ENCODE measurements around the gene FKBP7.
"Not testable (repeated sequence)": the region's sequence is repeated elsewhere in the genome, so short reads cannot be mapped to it uniquely, and the experiment has no call there.

FKBP7 gene, protein sequence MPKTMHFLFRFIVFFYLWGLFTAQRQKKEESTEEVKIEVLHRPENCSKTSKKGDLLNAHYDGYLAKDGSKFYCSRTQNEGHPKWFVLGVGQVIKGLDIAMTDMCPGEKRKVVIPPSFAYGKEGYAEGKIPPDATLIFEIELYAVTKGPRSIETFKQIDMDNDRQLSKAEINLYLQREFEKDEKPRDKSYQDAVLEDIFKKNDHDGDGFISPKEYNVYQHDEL

GRCh38 chr2:178478439-178479274 is at the start of gene FKBP7:
Gene FKBP7, minus strand, starts transcription at chr2:178478600. Its CDS starts 101 bp downstream, at chr2:178478499.
- FAIRE-seq: no peak

- FAIRE-seq: no peak
Measured at GRCh38 chr2:178527592-178527991, 49.2 kb upstream of the FKBP7 start.

GRCh38 chr2:178526256-178526655 is 47.9 kb upstream of the FKBP7 start:
- no peak for FAIRE-seq

DNA sequence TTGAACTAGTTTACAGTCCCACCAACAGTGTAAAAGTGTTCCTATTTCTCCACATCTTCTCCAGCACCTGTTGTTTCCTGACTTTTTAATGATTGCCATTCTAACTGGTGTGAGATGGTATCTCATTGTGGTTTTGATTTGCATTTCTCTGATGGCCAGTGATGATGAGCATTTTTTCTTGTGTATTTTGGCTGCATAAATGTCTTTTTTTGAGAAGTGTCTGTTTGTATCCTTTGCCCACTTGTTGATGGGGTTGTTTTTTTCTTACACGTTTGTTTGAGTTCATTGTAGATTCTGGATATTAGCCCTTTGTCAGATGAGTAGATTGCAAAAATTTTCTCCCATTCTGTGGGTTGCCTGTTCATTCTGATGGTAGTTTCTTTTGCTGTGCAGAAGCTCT is 47.1 kb upstream of the FKBP7 start:
- FAIRE-seq: not testable (repeated sequence)

- not testable (repeated sequence) for FAIRE-seq
Measured at GRCh38 chr2:178525010-178525409, 46.6 kb upstream of the FKBP7 start.

- no peak for FAIRE-seq
Measured at GRCh38 chr2:178523596-178524134, 45.3 kb upstream of the FKBP7 start.

GRCh38 chr2:178522950-178523595 is 44.7 kb upstream of the FKBP7 start:
- FAIRE-seq: no peak

DNA sequence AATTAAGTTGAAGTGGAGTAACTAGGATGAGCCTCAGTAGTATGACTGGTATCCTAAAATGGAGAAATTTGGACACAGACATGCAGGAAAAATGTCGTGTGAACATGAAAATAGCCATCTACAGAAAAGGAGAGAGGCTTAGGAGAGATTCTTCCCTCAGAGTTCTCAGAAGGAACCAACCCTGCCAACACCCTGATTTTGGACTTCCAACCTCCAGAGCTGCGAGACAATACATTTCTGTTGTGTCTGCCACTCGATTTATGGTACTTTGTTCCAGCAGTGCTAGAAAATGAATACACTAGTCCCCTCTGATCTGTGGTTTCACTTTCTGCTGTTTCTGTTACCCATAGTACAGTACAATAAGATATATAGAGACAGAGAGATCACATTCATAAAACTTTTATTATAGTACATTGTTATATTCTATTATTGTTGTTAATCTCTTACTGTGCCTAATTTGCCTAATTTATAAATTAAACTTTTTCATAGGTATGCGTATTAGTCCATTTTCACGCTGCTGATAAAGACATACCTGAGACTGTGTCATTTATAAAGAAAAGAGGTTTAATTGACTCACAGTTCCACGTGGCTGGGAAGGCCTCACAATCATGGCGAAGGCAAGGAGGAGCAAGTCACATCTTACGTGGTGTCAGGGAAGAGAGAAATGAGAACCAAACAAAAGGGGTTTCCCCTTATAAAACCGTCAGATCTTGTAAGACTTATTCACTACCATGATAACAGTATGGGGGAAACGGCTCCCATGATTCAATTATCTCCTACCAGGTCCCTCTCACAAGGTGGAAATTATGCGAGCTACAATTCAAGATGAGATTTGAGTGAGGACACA is 43.1 kb upstream of the FKBP7 start:
- FAIRE-seq: no peak

GRCh38 chr2:178517496-178517895 is 39.1 kb upstream of the FKBP7 start:
- FAIRE-seq: no peak

- no peak for FAIRE-seq
Measured at GRCh38 chr2:178514664-178515063, 36.3 kb upstream of the FKBP7 start.

- no peak for FAIRE-seq
Measured at GRCh38 chr2:178513876-178514275, 35.5 kb upstream of the FKBP7 start.

GRCh38 chr2:178512484-178512883 is 34.1 kb upstream of the FKBP7 start:
- FAIRE-seq: no peak

DNA sequence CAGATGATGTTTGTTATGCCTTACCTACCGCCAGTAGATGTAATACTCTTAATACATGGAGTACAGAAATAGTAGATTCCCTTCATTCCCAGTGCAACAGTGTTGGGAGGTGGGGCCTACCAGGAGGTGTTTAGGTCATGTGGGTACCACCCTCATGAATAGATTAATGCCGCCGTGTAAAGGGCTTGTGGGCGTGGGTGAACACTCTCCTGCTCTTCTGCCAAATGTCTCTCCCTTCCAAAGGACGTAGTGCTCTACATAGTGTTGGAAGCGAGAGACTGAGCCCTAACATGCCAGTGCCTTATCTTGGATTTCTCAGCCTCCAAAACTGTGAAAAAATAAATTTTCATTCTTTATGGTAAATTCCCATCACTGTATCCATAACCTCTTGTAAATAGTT is 32.0 kb upstream of the FKBP7 start:
- no peak for FAIRE-seq

GRCh38 chr2:178508646-178509045 is 30.2 kb upstream of the FKBP7 start:
- FAIRE-seq: no peak

GRCh38 chr2:178506949-178507348 is 28.5 kb upstream of the FKBP7 start:
- FAIRE-seq: no peak

DNA sequence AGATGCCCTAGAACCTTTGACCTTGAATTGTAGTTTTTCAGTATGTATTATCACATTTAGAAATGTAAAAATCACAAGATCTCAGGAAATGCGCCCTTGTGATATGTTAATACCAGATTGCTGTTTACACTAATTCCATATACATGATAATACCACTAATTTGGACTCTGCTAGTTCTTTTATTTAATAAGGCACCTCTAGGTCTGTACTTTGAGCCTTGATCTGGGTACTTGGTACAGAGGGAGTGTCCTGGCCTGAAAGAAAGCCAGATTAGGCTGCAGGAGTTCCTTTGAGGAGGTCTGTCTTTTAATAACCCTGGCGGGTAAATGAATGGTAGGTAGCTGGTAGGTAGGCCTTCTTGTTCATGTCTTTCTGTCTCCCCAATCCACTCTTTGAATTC is 28.1 kb upstream of the FKBP7 start:
- FAIRE-seq: no peak

DNA sequence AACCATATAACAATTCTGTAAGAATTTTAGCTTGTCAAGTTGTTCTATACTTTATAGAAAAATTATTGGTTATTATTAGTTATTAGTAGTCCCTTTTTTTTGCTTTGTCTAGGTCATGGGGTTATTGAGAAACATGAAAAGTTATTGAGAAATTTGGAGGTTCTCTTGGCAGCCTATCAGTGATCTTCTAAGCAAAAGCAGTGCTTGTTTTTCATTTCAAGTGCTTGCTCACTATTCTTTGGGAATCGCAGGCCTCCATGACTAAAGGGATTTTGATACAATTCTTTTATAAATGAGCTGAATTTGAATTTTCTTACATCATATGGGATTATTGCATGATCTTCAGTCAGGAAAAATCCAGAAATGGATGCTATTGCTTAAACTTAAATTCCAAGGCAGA is 27.7 kb upstream of the FKBP7 start:
- FAIRE-seq: no peak

DNA sequence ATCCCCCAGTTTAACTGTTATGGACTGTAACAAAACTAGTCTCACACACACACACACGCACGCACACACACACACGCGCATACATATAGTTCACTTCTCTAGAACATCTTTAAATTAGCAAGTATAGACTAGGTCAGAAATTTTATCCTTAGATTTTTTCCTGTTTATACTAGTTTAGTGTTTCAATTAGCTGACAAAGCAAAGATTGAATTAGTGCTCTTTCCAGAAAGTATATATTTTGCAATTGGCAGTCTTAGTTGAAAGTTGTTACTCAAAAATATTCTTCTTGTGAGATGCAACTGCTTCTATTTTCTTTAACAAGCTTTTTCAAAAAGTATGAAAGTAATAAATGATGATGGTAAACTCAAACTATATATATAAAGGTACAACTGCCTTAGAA is 24.4 kb upstream of the FKBP7 start:
- no peak for FAIRE-seq

DNA sequence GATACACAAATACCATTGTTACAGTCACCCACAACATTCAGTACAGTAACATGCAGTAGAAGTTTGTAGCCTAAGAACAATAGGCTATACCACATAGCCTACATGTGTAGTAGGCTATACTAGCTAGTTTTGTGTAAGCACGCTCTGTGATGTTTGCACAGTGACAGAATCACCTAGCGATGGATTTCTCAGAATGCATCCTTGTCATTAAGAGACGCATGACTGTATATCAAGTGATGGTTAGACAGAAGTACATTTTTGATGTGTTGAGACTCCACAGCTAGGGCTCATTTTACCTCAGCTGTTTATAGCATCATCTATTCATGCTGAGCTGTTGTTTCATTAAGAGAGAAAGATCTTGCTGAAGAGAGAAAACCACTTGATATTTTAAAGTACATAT is 21.2 kb upstream of the FKBP7 start:
- FAIRE-seq: no peak

- FAIRE-seq: no peak
Measured at GRCh38 chr2:178498137-178498536, 19.7 kb upstream of the FKBP7 start.

DNA sequence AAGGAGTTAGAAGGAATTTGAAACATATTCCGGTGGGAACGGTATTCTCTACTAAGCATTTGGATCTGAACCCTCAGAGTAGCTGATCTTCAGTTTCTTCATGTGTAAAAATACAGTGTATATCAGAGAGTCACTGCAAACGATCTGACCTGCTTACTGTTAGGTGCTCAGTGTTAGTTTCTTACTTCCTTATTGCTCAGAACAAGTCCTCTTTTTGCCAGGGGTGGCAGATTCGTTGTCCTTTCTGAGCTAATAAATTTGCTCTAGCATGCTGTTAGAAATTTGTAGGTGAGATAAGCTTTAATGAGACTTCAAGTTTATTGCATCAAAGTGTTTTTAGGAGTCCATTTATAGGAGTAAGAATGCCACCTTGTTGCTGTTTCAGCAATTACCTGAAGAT is 17.6 kb upstream of the FKBP7 start:
- FAIRE-seq: no peak

- no peak for FAIRE-seq
Measured at GRCh38 chr2:178491612-178492011, 13.2 kb upstream of the FKBP7 start.

DNA sequence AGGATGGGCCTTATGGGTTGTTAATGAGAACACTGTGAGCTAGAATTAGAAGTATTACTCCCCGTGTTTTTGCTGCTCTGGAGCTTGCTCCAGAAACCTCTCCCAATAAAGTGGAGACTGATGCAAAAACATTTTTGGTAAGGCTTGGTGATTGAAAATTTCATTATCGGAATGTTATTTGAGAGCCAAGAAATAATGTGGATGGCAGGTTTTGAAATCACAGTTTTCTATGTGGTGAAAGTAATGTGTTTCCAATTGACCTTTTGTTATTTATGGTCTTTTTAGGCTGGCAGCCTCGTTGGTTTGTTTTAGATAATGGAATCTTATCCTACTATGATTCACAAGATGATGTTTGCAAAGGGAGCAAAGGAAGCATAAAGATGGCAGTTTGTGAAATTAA is 7.0 kb upstream of the FKBP7 start:
- no peak for FAIRE-seq

Data from endometrium (tissue), 2 donors.